KOPT-K1 (cell line): ENCODE measurements around the gene TFG.

ENCODE experiments used
- H3K27ac ChIP-seq: fragments of 200-600 bp; sonication (generic); 2 replicates; pipeline ENCODE4 v1.5.1; 2016; ENCODE audit warnings: antibody characterized with exemption, mild to moderate bottlenecking, low read depth, low read length; ENCODE audit not compliant: poor library complexity, severe bottlenecking
- H3K36me3 ChIP-seq: fragments of 200-600 bp; sonication (generic); 2 replicates; pipeline ENCODE4 v1.5.1; 2017; ENCODE audit warnings: antibody characterized with exemption, mild to moderate bottlenecking, low read length, moderate library complexity; ENCODE audit not compliant: insufficient read depth
- H3K9me3 ChIP-seq: fragments of 200-600 bp; sonication (generic); 2 replicates; pipeline ENCODE4 v1.5.1; 2017; ENCODE audit warnings: antibody characterized with exemption, low read length, mild to moderate bottlenecking; ENCODE audit not compliant: insufficient read depth, poor library complexity, severe bottlenecking

The TFG gene

DNA sequence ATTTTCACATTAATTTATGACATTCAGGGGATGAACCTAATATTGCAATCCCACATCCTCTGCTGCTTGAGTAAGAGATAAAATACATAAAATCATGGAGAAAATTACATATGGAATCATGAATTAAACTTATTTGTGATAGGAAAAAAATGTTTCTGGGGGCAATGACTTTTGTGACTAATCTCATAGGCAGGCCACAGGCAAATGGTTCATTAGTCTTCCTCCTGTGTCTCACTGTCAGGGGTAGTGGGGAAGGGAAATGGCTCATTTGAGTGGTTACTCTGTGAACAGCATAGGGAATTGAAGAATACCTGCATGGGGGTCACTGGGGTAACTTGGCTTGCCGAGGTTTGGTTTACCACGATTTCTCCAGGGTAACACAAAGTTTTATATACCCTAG lies 72.0 kb downstream of the TFG start:
- Histone ChIP-seq H3K9me3 (peaks cover 8% of the 10 kb centered on the region), H3K36me3 (no peaks in the 10 kb centered on the region), H3K27ac (no peak overlapping the region)

DNA sequence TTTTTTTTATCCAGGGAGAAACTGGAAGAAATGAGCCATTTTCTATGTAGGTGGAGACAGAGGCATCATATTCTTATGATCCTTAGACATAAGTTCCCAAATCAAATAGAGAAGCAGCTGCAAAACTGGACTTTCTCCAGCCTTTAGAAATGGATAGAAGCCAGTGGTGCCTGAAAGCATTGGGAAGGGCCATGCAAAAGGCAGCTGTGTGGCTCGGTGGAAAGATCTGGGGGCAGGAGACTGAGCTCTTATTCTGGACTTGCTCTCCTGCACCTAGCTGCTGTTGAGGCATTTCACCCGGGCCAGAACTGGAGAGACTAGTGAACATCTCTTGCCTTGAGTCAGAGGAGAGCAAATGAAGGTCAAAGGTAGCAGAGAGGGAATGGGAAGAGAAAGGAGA lies 73.1 kb downstream of the TFG start:
- Histone ChIP-seq H3K27ac (no peak overlapping the region), H3K36me3 (no peaks in the 10 kb centered on the region), H3K9me3 (peaks cover 8% of the 10 kb centered on the region)

DNA sequence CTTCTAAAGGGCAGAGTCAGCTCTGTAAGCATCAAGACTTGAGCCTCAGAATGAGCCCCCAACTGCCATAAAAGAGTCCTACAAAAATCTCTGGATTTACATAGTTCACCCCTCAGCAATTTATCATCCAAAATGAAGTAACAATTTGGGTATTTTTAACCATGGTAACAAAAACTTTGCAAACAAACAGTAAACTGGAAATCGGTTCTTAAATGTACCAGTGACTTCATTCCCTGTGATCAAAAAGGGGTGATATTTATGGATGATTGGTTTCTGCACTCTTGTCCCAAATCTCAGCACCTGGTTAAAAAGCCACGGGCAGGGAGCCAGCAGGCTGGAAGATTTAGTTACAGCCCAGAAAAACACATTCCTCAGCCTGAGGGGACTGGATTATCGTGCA lies 73.6 kb downstream of the TFG start:
- Histone ChIP-seq H3K36me3 (no peaks in the 10 kb centered on the region), H3K9me3 (peaks cover 8% of the 10 kb centered on the region), H3K27ac (no peak overlapping the region)

- H3K27ac ChIP-seq = no peak overlapping the region
- H3K9me3 ChIP-seq = peaks cover 8% of the 10 kb centered on the region
- H3K36me3 ChIP-seq = no peaks in the 10 kb centered on the region
Observed at GRCh38 chr3:100783619-100784018, 74.3 kb downstream of the TFG start.

GRCh38 chr3:100789579-100789978 lies 80.3 kb downstream of the TFG start:
- Histone ChIP-seq H3K9me3 (peaks cover 8% of the 10 kb centered on the region), H3K27ac (no peak overlapping the region), H3K36me3 (no peaks in the 10 kb centered on the region)

- H3K36me3 ChIP-seq = no peaks in the 10 kb centered on the region
- no peak overlapping the region for H3K27ac ChIP-seq
- H3K9me3 ChIP-seq = no peaks in the 10 kb centered on the region
Observed at GRCh38 chr3:100796556-100796955, 87.3 kb downstream of the TFG start.

GRCh38 chr3:100798012-100798411 lies 88.7 kb downstream of the TFG start:
- Histone ChIP-seq H3K9me3 (no peaks in the 10 kb centered on the region), H3K36me3 (no peaks in the 10 kb centered on the region), H3K27ac (no peak overlapping the region)
